CD4-positive, CD25-positive, alpha-beta regulatory T cell (primary cell): ENCODE data around the gene MRPS26. TPM values are rescaled to one million over a fixed set of nuclear protein-coding genes. Genes with fewer than 3 reads are reported as not detected.
"Not testable (repeated sequence)": the region's sequence is repeated elsewhere in the genome, so short reads cannot be mapped to it uniquely, and the experiment has no call there.

Experiments used
- ATAC-seq, 2 donors: fragments of 150-1000 bp; cut with Tn5 transposase; one replicate each; pipeline ENCODE4 v1.10.0; 2021; ENCODE audit warnings: low read depth in 2 of 2, moderate number of reproducible peaks in 2 of 2, moderate library complexity in 1 of 2
- DNase-seq, 3 donors: peaks; one replicate each; pipeline versions ENCODE4 v3.0.0 to v3.0.0-alpha.2; 2012 to 2022; ENCODE audit warnings: mixed read lengths in 1 of 3
- H3K27ac ChIP-seq: one replicate; pipeline ENCODE4 v1.7.0; 2013; ENCODE audit warnings: mild to moderate bottlenecking, low read length; ENCODE audit not compliant: insufficient read depth, poor library complexity, severe bottlenecking
- H3K27me3 ChIP-seq: one replicate; pipeline ENCODE4 v1.7.0; 2013; ENCODE audit warnings: low read length; ENCODE audit not compliant: control insufficient read depth, insufficient read depth
- H3K36me3 ChIP-seq: one replicate; pipeline ENCODE4 v1.7.0; 2013; ENCODE audit warnings: mild to moderate bottlenecking, low read length, moderate library complexity; ENCODE audit not compliant: control insufficient read depth, insufficient read depth
- H3K4me1 ChIP-seq: 2 replicates; pipeline ENCODE4 v1.7.0; 2013; ENCODE audit warnings: mild to moderate bottlenecking, low read length; ENCODE audit not compliant: insufficient read depth, control insufficient read depth, poor library complexity, severe bottlenecking
- H3K4me3 ChIP-seq: one replicate; pipeline ENCODE4 v1.7.0; 2013; ENCODE audit warnings: low read depth, mild to moderate bottlenecking, low read length, moderate library complexity
- H3K9me3 ChIP-seq, 2 experiments: 1 replicate in 1 of 2; 2 replicates in 1 of 2; pipeline ENCODE4 v1.7.0; 2013; ENCODE audit warnings: low read length in 2 of 2, mild to moderate bottlenecking in 1 of 2, moderate library complexity in 1 of 2; ENCODE audit not compliant: control insufficient read depth in 2 of 2
- H3K27ac Mint-ChIP-seq, 3 donors: one replicate each; pipeline ENCODE4 v1.8.0; 2020 to 2022; ENCODE audit warnings: mild to moderate bottlenecking in 3 of 3, mixed read lengths in 3 of 3, moderate library complexity in 2 of 3
- H3K27me3 Mint-ChIP-seq: one replicate; pipeline ENCODE4 v1.8.0; 2022; ENCODE audit warnings: mild to moderate bottlenecking, mixed read lengths
- H3K36me3 Mint-ChIP-seq: one replicate; pipeline ENCODE4 v1.8.0; 2020; ENCODE audit warnings: mixed read lengths
- H3K4me1 Mint-ChIP-seq, 4 donors: one replicate each; pipeline ENCODE4 v1.8.0; 2020 to 2022; ENCODE audit warnings: mixed read lengths in 4 of 4, mild to moderate bottlenecking in 1 of 4
- H3K4me3 Mint-ChIP-seq, 4 donors: one replicate each; pipeline ENCODE4 v1.8.0; 2020 to 2022; ENCODE audit warnings: mild to moderate bottlenecking in 4 of 4, mixed read lengths in 4 of 4, moderate library complexity in 3 of 4
- H3K9me3 Mint-ChIP-seq, 7 donors: one replicate each; pipeline ENCODE4 v1.8.0; 2020 to 2022; ENCODE audit warnings: mixed read lengths in 7 of 7, mild to moderate bottlenecking in 3 of 7, moderate library complexity in 2 of 7
- polyA plus RNA-seq, 4 donors: library from polyadenylated mRNA; unstranded; fragments of 300-500 nt; fragmentation: Illumina TruSeq; gene quantifications; one replicate each; pipeline ENCODE4 v1.2.3, GENCODE V29; 2021
- total RNA-seq: library from RNA; stranded (reverse); gene quantifications from one replicate; pipeline ENCODE4 v1.2.3, GENCODE V29; 2022

MRPS26 gene
- total and polyA plus RNA-seq, 5 donors from 2014 or later: 17.6 to 78.8 (median 72.5) TPM

DNA sequence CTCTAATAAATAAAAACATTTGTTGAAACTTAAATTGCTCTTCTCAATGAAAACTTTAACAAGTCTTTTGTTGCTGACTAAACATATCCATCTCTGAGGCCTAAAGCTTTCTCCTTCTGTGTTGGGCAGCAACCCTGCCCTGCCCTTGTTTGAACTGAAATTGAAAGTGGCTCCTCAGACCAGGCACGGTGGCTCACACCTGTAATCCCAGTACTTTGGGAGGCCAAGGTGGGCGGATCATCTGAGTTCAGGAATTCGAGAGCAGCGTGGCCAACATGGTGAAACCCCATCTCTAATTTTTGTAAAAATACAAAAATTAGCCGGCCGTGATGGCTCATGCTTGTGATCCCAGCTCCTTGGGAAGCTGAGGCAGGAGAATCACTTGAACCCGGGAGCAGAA, 31.7 kb upstream of the MRPS26 start:
- ATAC-seq: no peak
- Mint-ChIP-seq H3K27ac (no peak overlapping the region), H3K36me3 (peaks cover 34% of the 10 kb centered on the region), H3K9me3 (no peaks in the 10 kb centered on the region), H3K4me3 (no peak overlapping the region), H3K27me3 (no peaks in the 10 kb centered on the region), H3K4me1 (peaks cover 2 to 14% (median 6%) of the 10 kb centered on the region in 4 donors)
- Histone ChIP-seq H3K4me3 (no peak overlapping the region), H3K27ac (no peak overlapping the region), H3K9me3 (no peaks in the 10 kb centered on the region), H3K4me1 (no peaks in the 10 kb centered on the region), H3K27me3 (no peaks in the 10 kb centered on the region), H3K36me3 (peaks cover 29% of the 10 kb centered on the region)
- DNase-seq: no peak

DNA sequence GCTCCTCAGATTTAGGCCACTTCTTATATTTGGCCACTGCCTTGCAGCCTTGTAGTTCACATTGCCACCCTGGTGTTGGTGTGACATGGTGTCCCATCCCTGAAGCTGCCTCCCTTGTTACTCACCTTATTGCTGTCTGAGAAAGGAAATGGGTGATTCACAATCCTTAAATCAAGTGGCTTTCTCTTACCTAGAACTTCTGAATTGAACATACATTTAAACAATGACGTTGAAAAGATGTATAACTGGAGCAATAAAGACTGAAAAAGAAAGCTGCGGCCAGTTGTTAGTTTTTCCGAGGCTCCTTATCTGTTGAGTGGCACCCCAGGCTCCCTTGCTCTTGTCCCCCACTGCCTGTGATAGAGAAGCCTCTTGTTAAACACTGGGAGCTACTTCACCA, 31.2 kb upstream of the MRPS26 start:
- H3K4me3 ChIP-seq: no peak overlapping the region
- Mint-ChIP-seq H3K4me1 (peaks cover 2 to 14% (median 5%) of the 10 kb centered on the region in 4 donors), H3K27ac (peak overlapping the region in 2 of 3 donors; percentile 38 to 80), H3K36me3 (peaks cover 30% of the 10 kb centered on the region), H3K27me3 (no peaks in the 10 kb centered on the region), H3K4me3 (no peak overlapping the region), H3K9me3 (no peaks in the 10 kb centered on the region)
- H3K9me3 ChIP-seq: no peaks in the 10 kb centered on the region
- no peak for ATAC-seq
- peaks cover 24% of the 10 kb centered on the region for H3K36me3 ChIP-seq
- peak in 1 of 3 donors; percentile 15 for DNase-seq
- no peaks in the 10 kb centered on the region for H3K4me1 ChIP-seq
- no peaks in the 10 kb centered on the region for H3K27me3 ChIP-seq
- no peak overlapping the region for H3K27ac ChIP-seq

DNA sequence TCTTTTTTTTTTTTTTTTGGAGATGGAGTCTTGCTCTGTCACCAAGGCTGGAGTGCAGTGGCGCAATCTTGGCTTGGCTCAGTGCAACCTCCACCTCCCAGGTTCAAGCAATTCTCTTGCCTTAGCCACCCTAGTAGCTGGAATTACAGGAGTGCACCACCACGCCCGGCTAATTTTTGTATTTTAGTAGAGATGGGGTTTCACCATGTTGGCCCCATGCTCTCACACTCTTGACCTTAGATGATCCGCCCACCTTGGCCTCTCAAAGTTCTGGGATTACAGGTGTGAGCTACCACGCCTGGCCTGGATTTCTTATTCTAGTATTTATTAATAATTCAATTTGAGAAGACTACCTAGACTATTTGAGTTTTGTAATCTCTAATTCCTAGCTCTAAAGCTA, 30.6 kb upstream of the MRPS26 start:
- H3K9me3 ChIP-seq, H3K27ac ChIP-seq, H3K27me3 ChIP-seq, H3K4me3 Mint-ChIP-seq, H3K27me3 Mint-ChIP-seq, H3K9me3 Mint-ChIP-seq, ATAC-seq, H3K4me1 ChIP-seq, DNase-seq, H3K4me3 ChIP-seq: not testable (repeated sequence)
- H3K36me3 ChIP-seq: peaks cover 23% of the 10 kb centered on the region
- peak overlapping the region in 2 of 3 donors; percentile 38 to 80 for H3K27ac Mint-ChIP-seq
- H3K4me1 Mint-ChIP-seq: peaks cover 2 to 14% (median 5%) of the 10 kb centered on the region in 4 donors
- H3K36me3 Mint-ChIP-seq: peaks cover 30% of the 10 kb centered on the region

DNA sequence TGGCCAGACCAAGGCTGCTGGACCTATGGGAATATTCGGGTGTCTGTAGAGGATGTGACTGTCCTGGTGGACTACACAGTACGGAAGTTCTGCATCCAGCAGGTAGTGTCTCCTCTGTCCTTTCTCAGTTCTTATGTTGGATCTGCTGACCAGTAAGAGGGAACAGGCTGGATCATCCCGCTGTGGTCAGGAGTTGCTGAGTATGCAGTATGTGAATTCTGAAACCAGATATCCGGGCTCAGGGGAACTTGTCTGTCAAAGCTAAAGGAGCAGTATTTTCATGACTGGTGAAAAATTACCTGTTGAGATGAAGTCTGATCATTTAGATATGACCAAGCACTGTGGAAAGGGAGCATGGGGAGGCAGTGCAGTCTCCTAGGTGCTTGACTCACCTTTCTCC, 24.5 kb upstream of the MRPS26 start:
- H3K4me1 ChIP-seq: no peaks in the 10 kb centered on the region
- no peaks in the 10 kb centered on the region for H3K27me3 Mint-ChIP-seq
- H3K36me3 Mint-ChIP-seq: peaks cover 59% of the 10 kb centered on the region
- DNase-seq: no peak
- H3K36me3 ChIP-seq: peaks cover 52% of the 10 kb centered on the region
- H3K4me1 Mint-ChIP-seq: peaks cover 0 to 7% (median 0%) of the 10 kb centered on the region in 4 donors
- peaks cover 0 to 4% (median 0%) of the 10 kb centered on the region in 7 donors for H3K9me3 Mint-ChIP-seq
- H3K4me3 ChIP-seq: no peak overlapping the region
- peak overlapping the region in 2 of 3 donors; percentile 32 to 52 for H3K27ac Mint-ChIP-seq
- H3K9me3 ChIP-seq: no peaks in the 10 kb centered on the region
- no peak overlapping the region for H3K27ac ChIP-seq
- ATAC-seq: no peak
- no peak overlapping the region for H3K4me3 Mint-ChIP-seq
- no peaks in the 10 kb centered on the region for H3K27me3 ChIP-seq

DNA sequence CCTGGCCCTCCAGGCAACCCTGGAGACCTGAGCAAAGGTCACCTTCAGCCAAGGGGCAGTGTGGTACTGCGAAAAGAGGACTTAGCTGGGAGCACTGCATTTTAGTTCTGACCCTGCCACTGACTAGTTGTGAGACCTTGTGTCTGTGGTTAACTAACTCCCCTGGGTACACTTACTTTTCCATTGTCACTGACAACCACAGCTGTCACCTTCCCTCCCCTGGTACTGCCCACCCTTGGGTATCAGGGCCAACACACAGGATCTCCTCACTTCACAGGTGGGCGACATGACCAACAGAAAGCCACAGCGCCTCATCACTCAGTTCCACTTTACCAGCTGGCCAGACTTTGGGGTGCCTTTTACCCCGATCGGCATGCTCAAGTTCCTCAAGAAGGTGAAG, 24.1 kb upstream of the MRPS26 start:
- no peaks in the 10 kb centered on the region for H3K27me3 ChIP-seq
- H3K36me3 ChIP-seq: peaks cover 56% of the 10 kb centered on the region
- H3K27ac ChIP-seq: no peak overlapping the region
- peaks cover 0 to 5% (median 0%) of the 10 kb centered on the region in 4 donors for H3K4me1 Mint-ChIP-seq
- no peaks in the 10 kb centered on the region for H3K27me3 Mint-ChIP-seq
- H3K27ac Mint-ChIP-seq: peak overlapping the region in 1 of 3 donors; percentile 58
- H3K9me3 Mint-ChIP-seq: peaks cover 0 to 4% (median 0%) of the 10 kb centered on the region in 7 donors
- DNase-seq (no peak), ATAC-seq (no peak)
- H3K36me3 Mint-ChIP-seq: peaks cover 60% of the 10 kb centered on the region
- no peak overlapping the region for H3K4me3 Mint-ChIP-seq
- H3K9me3 ChIP-seq: no peaks in the 10 kb centered on the region
- H3K4me1 ChIP-seq: no peaks in the 10 kb centered on the region
- H3K4me3 ChIP-seq: no peak overlapping the region

DNA sequence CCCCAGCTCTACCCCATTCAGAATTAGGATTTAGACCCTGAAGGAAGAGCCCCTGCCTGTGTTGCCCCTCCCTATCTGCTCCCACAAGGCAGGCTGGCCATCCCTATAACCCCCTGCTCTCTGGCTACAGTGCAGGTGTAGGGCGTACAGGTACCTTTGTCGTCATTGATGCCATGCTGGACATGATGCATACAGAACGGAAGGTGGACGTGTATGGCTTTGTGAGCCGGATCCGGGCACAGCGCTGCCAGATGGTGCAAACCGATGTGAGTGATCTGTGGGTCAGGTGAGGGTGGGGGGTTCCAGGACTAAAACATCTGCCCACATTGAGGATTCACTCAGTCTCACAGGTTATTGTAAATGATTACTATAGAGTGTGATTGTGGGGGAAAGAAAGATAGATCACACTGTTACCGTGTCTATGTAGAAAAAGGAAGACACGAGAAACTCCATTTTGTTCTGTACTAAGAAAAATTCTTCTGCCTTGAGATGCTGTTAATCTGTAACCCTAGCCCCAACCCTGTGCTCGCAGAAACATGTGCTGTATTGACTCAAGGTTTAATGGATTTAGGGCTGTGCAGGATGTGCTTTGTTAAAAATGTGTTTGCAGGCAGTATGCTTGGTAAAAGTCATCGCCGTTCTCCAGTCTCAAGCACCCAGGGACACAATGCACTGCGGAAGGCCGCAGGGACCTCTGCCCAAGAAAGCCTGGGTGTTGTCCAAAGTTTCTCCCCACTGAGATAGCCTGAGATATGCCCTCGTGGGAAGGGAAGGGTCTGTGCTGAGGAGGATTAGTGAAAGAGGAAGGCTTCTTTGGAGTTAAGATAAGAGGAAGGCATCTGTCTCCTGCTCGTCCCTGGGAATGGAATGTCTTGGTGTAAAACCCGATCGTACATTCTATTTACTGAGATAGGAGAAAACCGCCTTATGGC, 23.0 kb upstream of the MRPS26 start:
- H3K27me3 Mint-ChIP-seq, H3K4me3 ChIP-seq, H3K27me3 ChIP-seq, H3K27ac ChIP-seq, DNase-seq, H3K4me3 Mint-ChIP-seq, H3K4me1 Mint-ChIP-seq, H3K9me3 ChIP-seq, ATAC-seq, H3K4me1 ChIP-seq, H3K9me3 Mint-ChIP-seq: not testable (repeated sequence)
- Mint-ChIP-seq H3K36me3 (peaks cover 60% of the 10 kb centered on the region), H3K27ac (peak overlapping the region in 2 of 3 donors; percentile 31 to 58)
- H3K36me3 ChIP-seq: peaks cover 61% of the 10 kb centered on the region

DNA sequence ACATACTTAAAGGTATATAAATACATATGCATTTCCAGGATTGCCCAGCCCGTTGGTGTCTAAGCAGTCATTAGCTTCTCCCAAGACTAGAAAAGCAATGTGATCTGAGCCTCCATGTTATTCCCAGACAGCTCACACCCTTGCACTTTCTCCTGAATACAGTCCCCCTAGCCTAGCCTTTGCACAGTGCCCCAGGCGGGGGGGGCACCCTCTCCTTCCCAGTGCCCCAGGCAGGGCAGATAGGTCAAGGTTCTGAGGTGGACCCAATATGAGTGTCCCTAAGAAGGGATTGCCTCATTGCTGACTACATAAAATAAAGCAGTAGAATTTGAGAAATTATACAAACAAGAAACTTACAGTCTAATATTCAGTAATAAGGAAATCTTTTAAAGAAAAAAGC, 17.9 kb upstream of the MRPS26 start:
- Histone ChIP-seq H3K9me3 (no peaks in the 10 kb centered on the region), H3K36me3 (peaks cover 76% of the 10 kb centered on the region), H3K27me3 (no peaks in the 10 kb centered on the region), H3K4me1 (no peaks in the 10 kb centered on the region), H3K4me3 (no peak overlapping the region), H3K27ac (no peak overlapping the region)
- Mint-ChIP-seq H3K36me3 (peaks cover 55% of the 10 kb centered on the region), H3K4me3 (no peak overlapping the region), H3K4me1 (no peaks in the 10 kb centered on the region), H3K27me3 (no peaks in the 10 kb centered on the region), H3K9me3 (no peaks in the 10 kb centered on the region), H3K27ac (peak overlapping the region in 1 of 3 donors; percentile 24)
- ATAC-seq (no peak), DNase-seq (no peak)
